Measurements from ENCODE around the gene NUFIP1.
"Not testable (repeated sequence)": the region's sequence is repeated elsewhere in the genome, so short reads cannot be mapped to it uniquely, and the experiment has no call there.

The NUFIP1 gene

DNA sequence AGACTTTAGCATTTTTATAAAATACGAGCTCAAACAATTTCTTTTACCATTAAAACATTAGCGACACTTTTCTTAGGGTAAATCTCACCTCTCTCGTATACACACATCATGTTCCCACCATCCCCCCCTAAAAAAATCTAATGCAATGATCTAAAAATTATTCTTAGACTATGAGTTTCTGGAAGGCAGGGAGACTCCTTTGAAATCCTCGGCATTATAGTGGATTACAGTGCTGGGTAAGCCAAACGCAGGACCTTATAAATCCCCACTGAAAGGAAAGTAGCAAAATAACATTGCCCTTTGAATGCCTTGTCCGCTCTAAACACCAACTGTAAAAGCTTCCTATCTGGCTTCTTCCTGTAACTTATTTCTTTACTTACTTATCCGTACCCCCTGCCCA lies 35.0 kb downstream of the NUFIP1 start:
- no peak for DNase-seq (ENCODE audit: low read depth)
- H3K4me3 ChIP-seq (ENCODE audit: low read depth, low read length) = no peak overlapping the region
- no peak for TF ChIP-seq MYC (IDR thresholded peaks at IDR 0.05; ENCODE audit: low read depth, low read length)

DNA sequence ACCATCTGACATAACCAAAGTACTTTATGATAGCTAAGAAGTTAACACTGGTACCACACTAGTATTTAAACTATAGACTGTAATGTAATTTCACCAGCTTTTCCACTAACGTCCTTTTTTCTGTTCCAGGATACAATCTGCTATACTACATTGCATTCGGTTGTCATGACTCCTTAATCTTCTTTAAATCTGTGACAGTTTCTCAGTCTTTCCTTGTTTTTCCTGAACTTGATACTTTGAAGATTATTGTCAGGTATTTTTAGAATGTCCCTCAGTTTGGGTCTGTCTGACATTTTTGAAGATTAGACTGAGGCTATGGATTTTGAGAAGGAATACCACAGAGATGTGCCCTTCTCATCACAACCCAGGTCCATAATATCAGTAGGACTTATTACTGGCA lies 36.6 kb downstream of the NUFIP1 start:
- TF ChIP-seq POLR2A (IDR thresholded peaks at IDR 0.05; ENCODE audit: extremely low read depth, insufficient read length) (no peak), MYC (IDR thresholded peaks at IDR 0.05; ENCODE audit: low read depth, low read length) (no peak)
- TF ChIP-seq, protein P1, sequence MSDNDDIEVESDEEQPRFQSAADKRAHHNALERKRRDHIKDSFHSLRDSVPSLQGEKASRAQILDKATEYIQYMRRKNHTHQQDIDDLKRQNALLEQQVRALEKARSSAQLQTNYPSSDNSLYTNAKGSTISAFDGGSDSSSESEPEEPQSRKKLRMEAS (IDR thresholded peaks at IDR 0.05; ENCODE audit: low read depth, low read length) = no peak
- TF ChIP-seq, protein P2, sequence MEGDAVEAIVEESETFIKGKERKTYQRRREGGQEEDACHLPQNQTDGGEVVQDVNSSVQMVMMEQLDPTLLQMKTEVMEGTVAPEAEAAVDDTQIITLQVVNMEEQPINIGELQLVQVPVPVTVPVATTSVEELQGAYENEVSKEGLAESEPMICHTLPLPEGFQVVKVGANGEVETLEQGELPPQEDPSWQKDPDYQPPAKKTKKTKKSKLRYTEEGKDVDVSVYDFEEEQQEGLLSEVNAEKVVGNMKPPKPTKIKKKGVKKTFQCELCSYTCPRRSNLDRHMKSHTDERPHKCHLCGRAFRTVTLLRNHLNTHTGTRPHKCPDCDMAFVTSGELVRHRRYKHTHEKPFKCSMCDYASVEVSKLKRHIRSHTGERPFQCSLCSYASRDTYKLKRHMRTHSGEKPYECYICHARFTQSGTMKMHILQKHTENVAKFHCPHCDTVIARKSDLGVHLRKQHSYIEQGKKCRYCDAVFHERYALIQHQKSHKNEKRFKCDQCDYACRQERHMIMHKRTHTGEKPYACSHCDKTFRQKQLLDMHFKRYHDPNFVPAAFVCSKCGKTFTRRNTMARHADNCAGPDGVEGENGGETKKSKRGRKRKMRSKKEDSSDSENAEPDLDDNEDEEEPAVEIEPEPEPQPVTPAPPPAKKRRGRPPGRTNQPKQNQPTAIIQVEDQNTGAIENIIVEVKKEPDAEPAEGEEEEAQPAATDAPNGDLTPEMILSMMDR (IDR thresholded peaks at IDR 0.05; ENCODE audit: low read depth, low read length) = no peak
- DNase-seq (ENCODE audit: low read depth) = no peak
- H3K4me3 ChIP-seq (ENCODE audit: low read depth, low read length) = no peak overlapping the region

DNA sequence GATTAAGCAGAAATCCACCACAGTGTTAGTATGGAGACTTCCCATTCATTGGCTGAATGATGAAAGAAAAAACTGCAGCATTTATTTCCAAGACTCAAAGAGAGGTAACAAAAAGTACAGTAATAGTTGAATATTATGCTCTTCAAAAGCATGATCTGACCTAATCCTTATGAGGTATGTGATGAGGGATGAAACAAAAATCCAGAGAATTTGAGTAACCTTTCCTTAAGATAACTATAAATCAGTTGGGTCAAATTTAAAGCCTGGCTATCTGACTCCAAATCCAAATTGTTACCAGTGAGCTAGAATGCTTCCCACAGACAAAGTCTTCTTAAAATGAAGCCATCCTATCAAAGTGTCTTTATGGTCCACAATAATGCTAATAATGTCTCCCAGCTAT lies 38.1 kb downstream of the NUFIP1 start:
- DNase-seq (ENCODE audit: low read depth) = no peak
- TF ChIP-seq, protein P2 (IDR thresholded peaks at IDR 0.05; ENCODE audit: low read depth, low read length) = no peak
- TF ChIP-seq MYC (IDR thresholded peaks at IDR 0.05; ENCODE audit: low read depth, low read length) = no peak
- TF ChIP-seq, protein P1 (IDR thresholded peaks at IDR 0.05; ENCODE audit: low read depth, low read length) = no peak
- no peak overlapping the region for H3K4me3 ChIP-seq (ENCODE audit: low read depth, low read length)

DNA sequence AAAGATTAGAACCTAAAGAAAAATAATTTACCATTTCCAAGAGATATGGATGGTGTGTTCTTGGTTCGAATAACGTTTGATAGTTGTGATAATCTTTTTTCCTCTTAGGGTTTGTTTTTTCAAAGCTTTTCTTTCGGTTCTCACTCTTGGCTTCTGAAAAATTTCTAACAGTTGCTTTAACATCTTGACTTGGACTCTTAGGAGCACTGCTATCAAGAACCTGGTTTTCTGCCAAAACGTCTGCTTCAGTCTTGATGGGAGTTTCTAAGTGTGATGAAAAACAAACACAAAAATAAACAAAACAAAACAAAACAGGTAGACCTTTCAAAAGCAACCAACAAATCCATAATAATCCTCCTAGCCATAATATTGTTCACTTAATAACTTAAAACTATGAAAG lies 45.9 kb downstream of the NUFIP1 start:
- H3K4me3 ChIP-seq (ENCODE audit: low read depth, low read length); DNase-seq (ENCODE audit: low read depth): not testable (repeated sequence)

DNA sequence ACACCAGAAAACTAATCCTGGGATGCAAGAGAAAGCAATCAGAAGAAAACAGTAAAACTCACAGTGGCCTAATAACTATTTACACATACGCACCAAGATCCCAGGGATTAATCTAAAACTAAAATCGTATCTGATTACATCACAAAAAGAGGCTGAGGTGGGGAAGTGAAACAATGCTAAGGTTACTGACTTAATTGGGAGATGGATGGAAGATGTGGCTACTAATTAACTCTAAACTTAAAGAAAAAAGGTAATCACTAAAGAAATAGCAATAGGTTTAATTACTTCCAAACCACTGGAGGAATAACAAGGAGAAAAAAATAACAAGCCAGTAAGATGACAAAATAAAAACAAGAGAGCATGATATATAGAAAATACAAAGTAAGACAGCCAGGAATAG lies 50.4 kb downstream of the NUFIP1 start:
- DNase-seq (ENCODE audit: low read depth) = no peak
- no peak for TF ChIP-seq MYC (IDR thresholded peaks at IDR 0.05; ENCODE audit: low read depth, low read length)
- TF ChIP-seq, protein P2 (IDR thresholded peaks at IDR 0.05; ENCODE audit: low read depth, low read length) = no peak

DNA sequence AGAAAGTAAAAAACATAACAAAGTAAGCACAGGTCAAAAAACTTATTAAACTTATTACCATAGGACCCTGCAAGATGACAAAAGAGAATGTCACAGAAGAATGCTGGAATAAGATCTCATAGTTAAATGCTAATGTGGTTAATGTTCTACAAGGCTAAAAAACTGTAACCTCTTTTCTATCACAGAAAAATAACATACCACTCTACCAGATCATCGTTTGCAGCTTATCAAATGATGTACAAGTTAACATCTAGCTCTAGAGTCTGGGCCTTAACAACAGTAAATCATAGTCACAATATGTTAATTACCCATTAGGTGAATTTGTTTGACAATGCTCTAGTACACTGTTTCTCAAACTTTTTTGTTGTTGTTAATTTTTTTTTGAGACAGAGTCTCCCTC lies 53.0 kb downstream of the NUFIP1 start:
- TF ChIP-seq, protein P2 (IDR thresholded peaks at IDR 0.05; ENCODE audit: low read depth, low read length) = no peak
- TF ChIP-seq POLR2A (IDR thresholded peaks at IDR 0.05; ENCODE audit: extremely low read depth, insufficient read length) = no peak
- TF ChIP-seq, protein P1 (IDR thresholded peaks at IDR 0.05; ENCODE audit: low read depth, low read length) = no peak
- TF ChIP-seq MYC (IDR thresholded peaks at IDR 0.05; ENCODE audit: low read depth, low read length) = no peak
- no peak for DNase-seq (ENCODE audit: low read depth)
- no peak overlapping the region for H3K4me3 ChIP-seq (ENCODE audit: low read depth, low read length)

More for the DNA sequence above, 50.4 kb downstream of the NUFIP1 start:
- no peak overlapping the region for H3K4me3 ChIP-seq (ENCODE audit: low read depth, low read length)

DNA sequence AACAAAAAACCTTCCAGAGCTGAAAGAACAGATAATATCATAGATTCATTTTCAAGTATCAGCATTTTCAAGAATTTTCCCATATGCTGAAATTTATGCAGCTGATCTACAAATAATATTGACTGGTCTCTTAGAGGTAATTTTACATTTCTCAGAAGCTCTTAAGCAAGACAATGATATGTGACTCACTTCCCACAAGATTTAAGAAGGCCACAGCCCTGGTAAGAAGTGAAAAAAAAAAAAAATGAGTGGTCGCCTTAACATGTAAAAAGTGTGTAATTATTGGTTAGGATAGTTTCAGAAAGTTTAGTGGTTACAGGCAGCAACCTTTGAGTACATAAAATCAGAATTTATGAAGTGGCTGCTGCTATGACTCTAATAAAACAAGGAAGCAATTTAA lies 54.5 kb downstream of the NUFIP1 start:
- H3K4me3 ChIP-seq (ENCODE audit: low read depth, low read length) = no peak overlapping the region
- DNase-seq (ENCODE audit: low read depth) = peak; percentile 58
- TF ChIP-seq, protein P1 (IDR thresholded peaks at IDR 0.05; ENCODE audit: low read depth, low read length) = no peak
- TF ChIP-seq, protein P2 (IDR thresholded peaks at IDR 0.05; ENCODE audit: low read depth, low read length) = no peak
- no peak for TF ChIP-seq POLR2A (IDR thresholded peaks at IDR 0.05; ENCODE audit: extremely low read depth, insufficient read length)
- no peak for TF ChIP-seq MYC (IDR thresholded peaks at IDR 0.05; ENCODE audit: low read depth, low read length)
